Astrocyte (in vitro differentiated cells and primary cell): ENCODE results near the gene FAM53B.

Source experiments
- CTCF ChIP-seq: IDR thresholded peaks from 2 replicates; pipeline ENCODE4 v1.5.1; 2011; ENCODE audit warnings: low read depth, mild to moderate bottlenecking, inconsistent platforms, low read length, moderate library complexity; ENCODE audit not compliant: insufficient read depth
- EZH2 ChIP-seq: IDR thresholded peaks from 2 replicates; pipeline ENCODE4 v1.6.1; 2012; ENCODE audit warnings: mild to moderate bottlenecking, low read length, inconsistent platforms; ENCODE audit not compliant: insufficient read depth

- TF ChIP-seq CTCF: no peak
- no peak for TF ChIP-seq EZH2
Measured at GRCh38 chr10:124730790-124731189, 13.4 kb downstream of the FAM53B start.
